ENCODE data around the gene CTAGE1. TPM values are rescaled to one million over a fixed set of nuclear protein-coding genes. Genes with fewer than 3 reads are reported as not detected.
"Not testable (repeated sequence)": the region's sequence is repeated elsewhere in the genome, so short reads cannot be mapped to it uniquely, and the experiment has no call there.

CTAGE1 gene
- total RNA-seq, 1 experiment from 2014 or later: not detected

DNA sequence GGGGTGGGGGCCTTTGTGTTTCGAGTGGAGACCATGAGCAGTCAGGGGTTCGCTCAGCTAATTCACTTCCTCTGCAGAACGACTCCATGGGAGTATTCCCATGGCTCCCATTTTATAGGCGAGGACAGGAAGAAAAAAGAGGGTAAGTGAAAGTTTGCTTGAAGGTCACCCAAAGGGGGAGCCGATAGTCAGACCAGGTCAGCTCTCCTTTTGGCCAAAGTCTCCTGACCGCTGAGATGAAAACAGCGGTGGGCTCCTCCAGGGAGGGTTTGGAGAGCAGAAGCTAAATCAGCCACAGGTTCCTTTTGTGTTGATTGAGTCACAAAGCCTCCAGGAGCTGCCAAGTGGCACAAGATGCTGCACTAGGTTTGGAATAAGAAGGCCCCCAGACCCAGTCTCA lies 34.1 kb upstream of the CTAGE1 start:
- Histone ChIP-seq H4K20me1 (ENCODE audit: low read length) (no peaks in the 10 kb centered on the region), H2AFZ (ENCODE audit: low read length) (peak overlapping the region; percentile 33; the same call in 1 of the 2 replicates), H3K4me1 (ENCODE audit: insufficient read depth, low read length) (no peaks in the 10 kb centered on the region), H3K9me2 (replicated peaks; ENCODE audit: low read length) (no peaks in the 10 kb centered on the region), H3K36me3 (ENCODE audit: low read depth, low read length) (no peaks in the 10 kb centered on the region), H3K27ac (ENCODE audit: low read length) (no peak overlapping the region), H3K27me3 (ENCODE audit: low read length) (no peaks in the 10 kb centered on the region), H3F3A (ENCODE audit: low read length, unreplicated experiment) (no peaks in the 10 kb centered on the region), H3K79me2 (ENCODE audit: low read length) (no peaks in the 10 kb centered on the region), H3K4me3 (ENCODE audit: low read length) (no peak overlapping the region), H3K4me2 (ENCODE audit: low read length) (no peak overlapping the region), H3K9me3 (ENCODE audit: low read length) (peaks cover 8% of the 10 kb centered on the region), H3K9ac (ENCODE audit: low read length) (no peak overlapping the region)
- CTCF ChIA-PET: no interaction called here
- POLR2A ChIA-PET (ENCODE audit: unreplicated experiment): no interaction called here
- TF ChIP-seq EZH2 (IDR thresholded peaks at IDR 0.05; ENCODE audit: low read length, unreplicated experiment) (no peak), EZH2phosphoT487 (IDR thresholded peaks at IDR 0.05; ENCODE audit: borderline replicate concordance, low read length) (no peak)
- TF ChIP-seq, protein P1, sequence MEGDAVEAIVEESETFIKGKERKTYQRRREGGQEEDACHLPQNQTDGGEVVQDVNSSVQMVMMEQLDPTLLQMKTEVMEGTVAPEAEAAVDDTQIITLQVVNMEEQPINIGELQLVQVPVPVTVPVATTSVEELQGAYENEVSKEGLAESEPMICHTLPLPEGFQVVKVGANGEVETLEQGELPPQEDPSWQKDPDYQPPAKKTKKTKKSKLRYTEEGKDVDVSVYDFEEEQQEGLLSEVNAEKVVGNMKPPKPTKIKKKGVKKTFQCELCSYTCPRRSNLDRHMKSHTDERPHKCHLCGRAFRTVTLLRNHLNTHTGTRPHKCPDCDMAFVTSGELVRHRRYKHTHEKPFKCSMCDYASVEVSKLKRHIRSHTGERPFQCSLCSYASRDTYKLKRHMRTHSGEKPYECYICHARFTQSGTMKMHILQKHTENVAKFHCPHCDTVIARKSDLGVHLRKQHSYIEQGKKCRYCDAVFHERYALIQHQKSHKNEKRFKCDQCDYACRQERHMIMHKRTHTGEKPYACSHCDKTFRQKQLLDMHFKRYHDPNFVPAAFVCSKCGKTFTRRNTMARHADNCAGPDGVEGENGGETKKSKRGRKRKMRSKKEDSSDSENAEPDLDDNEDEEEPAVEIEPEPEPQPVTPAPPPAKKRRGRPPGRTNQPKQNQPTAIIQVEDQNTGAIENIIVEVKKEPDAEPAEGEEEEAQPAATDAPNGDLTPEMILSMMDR (conservative IDR thresholded peaks at IDR 0.05; ENCODE audit: low read depth, low read length): no peak
- ATAC-seq: no peak
- no TSS peak for BruUV-seq (replicated peaks)
- DNase-seq: no peak
- intact Hi-C loops (cut with micrococcal nuclease): no loop called here

DNA sequence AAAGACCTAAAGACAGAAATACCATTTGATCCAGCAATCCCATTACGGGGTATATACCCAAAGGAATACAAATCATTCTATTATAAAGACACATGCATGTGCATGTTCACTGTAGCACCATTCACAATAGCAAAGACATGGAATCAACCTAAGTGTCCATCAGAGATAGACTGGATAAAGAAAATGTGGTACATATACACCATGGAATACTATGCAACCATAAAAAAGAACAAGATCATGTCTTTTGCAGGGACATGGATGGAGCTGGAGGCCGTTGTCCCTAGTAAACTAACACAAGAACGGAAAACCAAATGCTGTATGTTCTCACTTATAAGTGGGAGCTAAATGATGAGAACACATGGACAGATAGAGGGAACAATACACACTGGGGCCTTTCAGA lies 33.1 kb upstream of the CTAGE1 start:
- ATAC-seq; H3K9me3 ChIP-seq (ENCODE audit: low read length); H3K9ac ChIP-seq (ENCODE audit: low read length); H3K27me3 ChIP-seq (ENCODE audit: low read length); CTCF ChIA-PET; H3K79me2 ChIP-seq (ENCODE audit: low read length); H3K36me3 ChIP-seq (ENCODE audit: low read depth, low read length); H2AFZ ChIP-seq (ENCODE audit: low read length); H3K27ac ChIP-seq (ENCODE audit: low read length); BruUV-seq (replicated peaks); intact Hi-C loops (cut with micrococcal nuclease); H3F3A ChIP-seq (ENCODE audit: low read length, unreplicated experiment); DNase-seq; POLR2A ChIA-PET (ENCODE audit: unreplicated experiment); H3K4me3 ChIP-seq (ENCODE audit: low read length); H3K4me1 ChIP-seq (ENCODE audit: insufficient read depth, low read length); H3K4me2 ChIP-seq (ENCODE audit: low read length); H3K9me2 ChIP-seq (replicated peaks; ENCODE audit: low read length); H4K20me1 ChIP-seq (ENCODE audit: low read length): not testable (repeated sequence)

DNA sequence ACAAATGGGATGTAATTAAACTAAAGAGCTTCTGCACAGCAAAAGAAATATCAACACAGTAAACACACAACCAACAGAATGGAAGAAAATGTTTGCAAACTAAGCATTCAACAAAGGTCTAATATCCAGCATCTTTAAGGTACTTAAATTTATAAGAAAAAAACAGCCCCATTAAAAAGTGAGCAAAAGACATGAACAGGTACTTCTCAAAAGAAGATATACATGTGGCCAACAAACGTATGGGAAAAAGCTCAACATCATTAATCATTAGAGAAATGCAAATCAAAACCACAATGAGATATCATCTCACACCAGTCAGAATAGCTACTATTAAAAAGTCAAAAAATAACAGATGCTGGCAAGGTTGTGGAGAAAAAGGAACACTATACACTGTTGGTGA lies 32.6 kb upstream of the CTAGE1 start:
- CTCF ChIA-PET: not testable (repeated sequence)

DNA sequence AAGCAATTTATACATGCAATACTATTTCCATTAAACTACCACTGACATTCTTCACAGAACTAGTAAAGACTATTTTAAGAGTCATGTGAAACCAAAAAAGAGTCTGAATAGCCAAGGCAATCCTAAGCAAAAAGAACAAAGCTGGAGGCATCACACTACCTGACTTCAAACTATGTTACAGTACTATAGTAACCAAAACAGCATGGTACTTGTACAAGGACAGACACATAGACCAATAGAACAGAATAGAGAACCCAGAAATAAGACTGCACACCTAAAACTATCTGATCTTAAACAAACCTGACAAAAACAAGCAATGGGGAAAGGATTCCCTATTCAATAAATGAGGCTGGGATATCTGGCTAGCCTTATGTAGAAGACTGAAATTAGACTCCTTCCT lies 32.0 kb upstream of the CTAGE1 start:
- H2AFZ ChIP-seq (ENCODE audit: low read length); DNase-seq; H3K36me3 ChIP-seq (ENCODE audit: low read depth, low read length); POLR2A ChIA-PET (ENCODE audit: unreplicated experiment); H3K4me2 ChIP-seq (ENCODE audit: low read length); ATAC-seq; H3K27me3 ChIP-seq (ENCODE audit: low read length); intact Hi-C loops (cut with micrococcal nuclease); H3K9me2 ChIP-seq (replicated peaks; ENCODE audit: low read length); H3K27ac ChIP-seq (ENCODE audit: low read length); H3F3A ChIP-seq (ENCODE audit: low read length, unreplicated experiment); H3K4me1 ChIP-seq (ENCODE audit: insufficient read depth, low read length); H3K9ac ChIP-seq (ENCODE audit: low read length); H3K9me3 ChIP-seq (ENCODE audit: low read length); H3K79me2 ChIP-seq (ENCODE audit: low read length); H3K4me3 ChIP-seq (ENCODE audit: low read length); BruUV-seq (replicated peaks); CTCF ChIA-PET; H4K20me1 ChIP-seq (ENCODE audit: low read length): not testable (repeated sequence)

More for the DNA sequence above, 32.6 kb upstream of the CTAGE1 start:
- H3F3A ChIP-seq (ENCODE audit: low read length, unreplicated experiment); H3K27ac ChIP-seq (ENCODE audit: low read length); H3K27me3 ChIP-seq (ENCODE audit: low read length); H3K9me2 ChIP-seq (replicated peaks; ENCODE audit: low read length); H3K9me3 ChIP-seq (ENCODE audit: low read length); intact Hi-C loops (cut with micrococcal nuclease); DNase-seq; H3K79me2 ChIP-seq (ENCODE audit: low read length); ATAC-seq; H4K20me1 ChIP-seq (ENCODE audit: low read length); BruUV-seq (replicated peaks); H3K4me3 ChIP-seq (ENCODE audit: low read length); H3K4me1 ChIP-seq (ENCODE audit: insufficient read depth, low read length); H3K36me3 ChIP-seq (ENCODE audit: low read depth, low read length); H3K9ac ChIP-seq (ENCODE audit: low read length); H2AFZ ChIP-seq (ENCODE audit: low read length); POLR2A ChIA-PET (ENCODE audit: unreplicated experiment); H3K4me2 ChIP-seq (ENCODE audit: low read length): not testable (repeated sequence)

Measured in PC-3 (cell line).